SU-DHL-6 (cell line): ENCODE results near the gene GDF10.

Source experiments
- H2AFZ ChIP-seq: fragments of 200-600 bp; sonication (generic); 2 replicates; pipeline ENCODE4 v1.6.1; 2014; ENCODE audit warnings: low read depth, mild to moderate bottlenecking, moderate library complexity, mixed read lengths, antibody characterized with exemption, low read length; ENCODE audit not compliant: severe bottlenecking
- H3F3A ChIP-seq: fragments of 200-600 bp; shearing (Covaris generic); 2 replicates; pipeline ENCODE4 v1.6.0; 2016; ENCODE audit warnings: antibody characterized with exemption, mild to moderate bottlenecking; ENCODE audit not compliant: insufficient read depth
- H3K27ac ChIP-seq: fragments of 200-600 bp; sonication (generic); 2 replicates; pipeline ENCODE4 v1.5.1; 2016; ENCODE audit warnings: low read depth, mild to moderate bottlenecking, low read length, moderate library complexity, mixed read lengths
- H3K27me3 ChIP-seq: fragments of 200-600 bp; sonication (generic), shearing (Covaris generic); 2 replicates; pipeline ENCODE4 v1.6.0; 2014; ENCODE audit warnings: mild to moderate bottlenecking, low read length
- H3K36me3 ChIP-seq: fragments of 200-600 bp; sonication (generic); 2 replicates; pipeline ENCODE4 v1.6.1; 2014; ENCODE audit warnings: mild to moderate bottlenecking, low read length, mixed read lengths
- H3K4me2 ChIP-seq: fragments of 300-600, 200-600 bp; shearing (Covaris generic), sonication (generic); 2 replicates; pipeline ENCODE4 v1.6.0; 2014; ENCODE audit warnings: low read length, low read depth, mild to moderate bottlenecking; ENCODE audit not compliant: poor library complexity, severe bottlenecking
- H3K4me3 ChIP-seq: fragments of 200-600 bp; sonication (generic); 2 replicates; pipeline ENCODE4 v1.5.1; 2014; ENCODE audit warnings: antibody characterized with exemption, low read length, mild to moderate bottlenecking, mixed read lengths; ENCODE audit not compliant: insufficient read depth, poor library complexity, severe bottlenecking
- H3K79me2 ChIP-seq: fragments of 200-600 bp; sonication (generic); 2 replicates; pipeline ENCODE4 v1.6.1; 2014; ENCODE audit warnings: mild to moderate bottlenecking, low read length, moderate library complexity; ENCODE audit not compliant: insufficient read depth
- H3K9ac ChIP-seq: fragments of 200-600 bp; sonication (generic); 2 replicates; pipeline ENCODE4 v1.7.0; 2014; ENCODE audit warnings: mild to moderate bottlenecking, low read length
- H3K9me2 ChIP-seq: fragments of 200-600 bp; sonication (generic); replicated peaks from 2 replicates; pipeline ENCODE4 v1.6.1; 2014; ENCODE audit warnings: low read length; ENCODE audit not compliant: insufficient read depth
- H3K9me3 ChIP-seq: fragments of 200-600 bp; sonication (generic); 2 replicates; pipeline ENCODE4 v1.6.1; 2014; ENCODE audit warnings: low read length, mixed read lengths; ENCODE audit not compliant: insufficient read depth
- H4K20me1 ChIP-seq: fragments of 200-600 bp; sonication (generic); 2 replicates; pipeline ENCODE4 v1.6.1; 2014; ENCODE audit warnings: low read depth, mild to moderate bottlenecking, antibody characterized with exemption, low read length, moderate library complexity, mixed read lengths
- CTCF ChIP-seq: fragments of 200-600 bp; sonication (generic); IDR thresholded peaks from one replicate; pipeline ENCODE4 v1.5.1; 2017; ENCODE audit warnings: antibody characterized with exemption, mild to moderate bottlenecking, low read length, moderate library complexity; ENCODE audit not compliant: insufficient read depth, poor library complexity, severe bottlenecking
- EZH2phosphoT487 ChIP-seq: fragments of 200-600 bp; sonication (generic), shearing (Covaris generic); conservative IDR thresholded peaks from 2 replicates; pipeline ENCODE4 v1.6.1; 2018; ENCODE audit warnings: mild to moderate bottlenecking, antibody characterized with exemption, low read length, moderate library complexity, mixed read lengths

GDF10 gene

DNA sequence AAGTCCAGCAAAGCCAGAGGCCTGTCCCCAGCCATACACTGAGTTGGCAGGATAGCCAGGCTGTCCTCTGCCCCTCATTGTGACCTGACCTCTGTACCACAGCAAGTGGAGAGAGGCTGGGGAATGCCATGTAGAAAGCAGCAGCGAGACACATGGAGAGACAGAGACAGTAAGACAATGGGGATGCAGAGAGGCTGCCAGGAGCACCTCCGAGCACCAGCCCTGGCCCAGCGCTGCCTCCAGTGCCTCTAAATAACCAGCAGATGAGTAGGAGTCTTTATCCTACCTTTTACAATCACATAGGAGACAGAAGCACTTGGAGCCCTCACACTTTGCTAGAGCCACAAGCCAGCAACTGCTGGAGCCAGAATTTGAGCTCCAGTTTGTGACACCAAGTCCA is 30.4 kb downstream of the GDF10 start:
- H3K4me2 ChIP-seq = no peak overlapping the region
- H2AFZ ChIP-seq = no peak overlapping the region
- TF ChIP-seq EZH2phosphoT487 (no peak), CTCF (no peak)

DNA sequence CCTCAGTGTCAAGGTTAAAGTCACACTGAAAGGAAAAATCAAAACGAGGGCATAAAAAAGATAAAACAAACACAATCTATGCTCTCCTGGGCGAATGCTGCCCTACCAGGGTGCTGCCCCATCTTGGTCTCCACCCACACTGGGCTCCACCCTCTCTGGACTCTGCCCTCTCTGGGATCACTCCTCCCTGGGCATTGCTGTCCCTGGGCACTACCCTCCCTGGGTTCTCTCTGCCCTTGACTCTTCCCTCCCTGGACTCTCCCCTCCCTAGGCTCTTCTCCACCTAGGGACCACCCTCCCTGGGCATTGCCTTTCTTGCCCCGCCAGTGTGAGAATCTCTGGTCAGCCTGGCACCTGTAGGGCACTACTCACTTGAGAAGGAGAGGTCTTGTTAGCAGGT is 30.8 kb downstream of the GDF10 start:
- H4K20me1 ChIP-seq = no peaks in the 10 kb centered on the region
- no peak overlapping the region for H3K9ac ChIP-seq
- no peaks in the 10 kb centered on the region for H3K9me2 ChIP-seq
- H3K9me3 ChIP-seq = no peaks in the 10 kb centered on the region
- H3K36me3 ChIP-seq = no peaks in the 10 kb centered on the region
- no peaks in the 10 kb centered on the region for H3K79me2 ChIP-seq
- no peak overlapping the region for H2AFZ ChIP-seq
- no peaks in the 10 kb centered on the region for H3F3A ChIP-seq
- H3K27ac ChIP-seq = no peak overlapping the region
- H3K4me3 ChIP-seq = no peak overlapping the region
- H3K4me2 ChIP-seq = no peak overlapping the region
- no peak for TF ChIP-seq EZH2phosphoT487
- no peak for TF ChIP-seq CTCF
- H3K27me3 ChIP-seq = no peaks in the 10 kb centered on the region

More for the DNA sequence above, 30.4 kb downstream of the GDF10 start:
- Histone ChIP-seq H3K4me3 (no peak overlapping the region), H3K9me2 (no peaks in the 10 kb centered on the region), H4K20me1 (no peaks in the 10 kb centered on the region), H3K27ac (no peak overlapping the region), H3K79me2 (no peaks in the 10 kb centered on the region), H3F3A (no peaks in the 10 kb centered on the region), H3K9ac (no peak overlapping the region), H3K9me3 (no peaks in the 10 kb centered on the region), H3K36me3 (no peaks in the 10 kb centered on the region), H3K27me3 (no peaks in the 10 kb centered on the region)

- Histone ChIP-seq H3K27me3 (no peaks in the 10 kb centered on the region), H3K9me2 (no peaks in the 10 kb centered on the region), H3K79me2 (no peaks in the 10 kb centered on the region), H3K36me3 (no peaks in the 10 kb centered on the region), H3F3A (no peaks in the 10 kb centered on the region), H3K4me2 (no peak overlapping the region), H3K4me3 (no peak overlapping the region), H3K9me3 (no peaks in the 10 kb centered on the region), H3K9ac (no peak overlapping the region), H2AFZ (no peak overlapping the region), H3K27ac (no peak overlapping the region), H4K20me1 (no peaks in the 10 kb centered on the region)
- TF ChIP-seq CTCF (no peak), EZH2phosphoT487 (no peak)
Observed at GRCh38 chr10:47331491-47331890, 31.5 kb downstream of the GDF10 start.
